SU-DHL-6 (cell line): ENCODE results near the gene ECD.

Source experiments
- EZH2phosphoT487 ChIP-seq: fragments of 200-600 bp; sonication (generic), shearing (Covaris generic); conservative IDR thresholded peaks from 2 replicates; pipeline ENCODE4 v1.6.1; 2018; ENCODE audit warnings: mild to moderate bottlenecking, antibody characterized with exemption, low read length, moderate library complexity, mixed read lengths
- TF ChIP-seq, protein P1 (sequence below): fragments of 200-600 bp; sonication (generic); IDR thresholded peaks from one replicate; pipeline ENCODE4 v1.5.1; 2017; ENCODE audit warnings: antibody characterized with exemption, mild to moderate bottlenecking, low read length, moderate library complexity; ENCODE audit not compliant: insufficient read depth, poor library complexity, severe bottlenecking

GRCh38 chr10:73113551-73113950, 54.3 kb downstream of the ECD start:
- TF ChIP-seq, protein P1, sequence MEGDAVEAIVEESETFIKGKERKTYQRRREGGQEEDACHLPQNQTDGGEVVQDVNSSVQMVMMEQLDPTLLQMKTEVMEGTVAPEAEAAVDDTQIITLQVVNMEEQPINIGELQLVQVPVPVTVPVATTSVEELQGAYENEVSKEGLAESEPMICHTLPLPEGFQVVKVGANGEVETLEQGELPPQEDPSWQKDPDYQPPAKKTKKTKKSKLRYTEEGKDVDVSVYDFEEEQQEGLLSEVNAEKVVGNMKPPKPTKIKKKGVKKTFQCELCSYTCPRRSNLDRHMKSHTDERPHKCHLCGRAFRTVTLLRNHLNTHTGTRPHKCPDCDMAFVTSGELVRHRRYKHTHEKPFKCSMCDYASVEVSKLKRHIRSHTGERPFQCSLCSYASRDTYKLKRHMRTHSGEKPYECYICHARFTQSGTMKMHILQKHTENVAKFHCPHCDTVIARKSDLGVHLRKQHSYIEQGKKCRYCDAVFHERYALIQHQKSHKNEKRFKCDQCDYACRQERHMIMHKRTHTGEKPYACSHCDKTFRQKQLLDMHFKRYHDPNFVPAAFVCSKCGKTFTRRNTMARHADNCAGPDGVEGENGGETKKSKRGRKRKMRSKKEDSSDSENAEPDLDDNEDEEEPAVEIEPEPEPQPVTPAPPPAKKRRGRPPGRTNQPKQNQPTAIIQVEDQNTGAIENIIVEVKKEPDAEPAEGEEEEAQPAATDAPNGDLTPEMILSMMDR = no peak
- no peak for TF ChIP-seq EZH2phosphoT487
